ENCODE results near the gene HDAC1. TPM values are rescaled to one million over a fixed set of nuclear protein-coding genes. Genes with fewer than 3 reads are reported as not detected.

The HDAC1 gene
- total RNA-seq, 4 donors from 2014 or later, result 28.6 to 35.0 (median 31.1) TPM

GRCh38 chr1:32352239-32352745 lies 60.4 kb downstream of the HDAC1 start:
- TF ChIP-seq, protein P1, sequence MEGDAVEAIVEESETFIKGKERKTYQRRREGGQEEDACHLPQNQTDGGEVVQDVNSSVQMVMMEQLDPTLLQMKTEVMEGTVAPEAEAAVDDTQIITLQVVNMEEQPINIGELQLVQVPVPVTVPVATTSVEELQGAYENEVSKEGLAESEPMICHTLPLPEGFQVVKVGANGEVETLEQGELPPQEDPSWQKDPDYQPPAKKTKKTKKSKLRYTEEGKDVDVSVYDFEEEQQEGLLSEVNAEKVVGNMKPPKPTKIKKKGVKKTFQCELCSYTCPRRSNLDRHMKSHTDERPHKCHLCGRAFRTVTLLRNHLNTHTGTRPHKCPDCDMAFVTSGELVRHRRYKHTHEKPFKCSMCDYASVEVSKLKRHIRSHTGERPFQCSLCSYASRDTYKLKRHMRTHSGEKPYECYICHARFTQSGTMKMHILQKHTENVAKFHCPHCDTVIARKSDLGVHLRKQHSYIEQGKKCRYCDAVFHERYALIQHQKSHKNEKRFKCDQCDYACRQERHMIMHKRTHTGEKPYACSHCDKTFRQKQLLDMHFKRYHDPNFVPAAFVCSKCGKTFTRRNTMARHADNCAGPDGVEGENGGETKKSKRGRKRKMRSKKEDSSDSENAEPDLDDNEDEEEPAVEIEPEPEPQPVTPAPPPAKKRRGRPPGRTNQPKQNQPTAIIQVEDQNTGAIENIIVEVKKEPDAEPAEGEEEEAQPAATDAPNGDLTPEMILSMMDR (IDR thresholded peaks at IDR 0.05; ENCODE audit: low read depth), result no peak

- TF ChIP-seq, protein P1 (IDR thresholded peaks at IDR 0.05; ENCODE audit: low read depth), result no peak
Measured at GRCh38 chr1:32352831-32353383, 61.0 kb downstream of the HDAC1 start.

DNA sequence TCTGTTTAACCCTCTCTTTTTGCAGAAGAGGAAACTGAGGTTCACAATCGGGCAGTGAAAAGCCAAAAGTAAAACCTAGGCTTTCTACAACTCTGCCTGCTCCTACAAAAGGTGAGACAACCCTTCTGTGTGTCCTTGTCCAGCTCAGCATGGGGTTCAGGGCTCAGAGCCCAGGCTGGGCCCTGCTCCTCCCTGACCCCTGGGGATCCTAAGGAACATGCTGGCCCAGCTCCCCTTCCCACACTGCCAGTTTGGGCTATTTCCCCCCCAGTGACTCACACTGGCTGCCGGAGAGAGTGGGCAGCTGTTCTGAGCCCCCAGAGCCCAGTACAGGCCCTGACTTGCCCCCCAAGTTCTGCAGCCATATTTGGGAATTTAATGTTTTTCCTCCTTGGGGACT lies 61.5 kb downstream of the HDAC1 start:
- TF ChIP-seq, protein P1 (IDR thresholded peaks at IDR 0.05; ENCODE audit: low read depth), result no peak

GRCh38 chr1:32353886-32354570 lies 62.1 kb downstream of the HDAC1 start:
- TF ChIP-seq, protein P1 (IDR thresholded peaks at IDR 0.05; ENCODE audit: low read depth), result no peak

GRCh38 chr1:32356478-32356877 lies 64.6 kb downstream of the HDAC1 start:
- TF ChIP-seq, protein P1 (IDR thresholded peaks at IDR 0.05; ENCODE audit: low read depth), result no peak

DNA sequence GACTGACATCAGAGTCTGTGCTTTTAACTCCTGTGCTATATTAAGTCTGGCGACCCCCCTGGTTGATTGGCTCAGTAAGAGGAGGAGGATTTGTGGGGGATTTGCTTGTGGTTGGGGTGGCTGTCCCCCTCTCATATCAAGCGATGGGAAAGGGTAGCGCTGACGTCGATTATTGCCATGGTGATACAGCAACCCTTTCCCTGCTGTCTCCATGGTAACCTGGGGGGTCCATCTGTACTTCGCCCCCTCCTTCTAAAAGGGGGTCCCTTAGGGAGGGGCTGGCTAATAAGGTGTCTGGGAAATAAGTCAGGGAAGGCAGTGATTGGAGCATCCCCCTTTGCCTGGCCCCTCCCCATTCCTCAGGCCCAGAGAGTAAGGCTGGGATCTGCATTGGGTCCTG lies 65.7 kb downstream of the HDAC1 start:
- TF ChIP-seq, protein P1 (IDR thresholded peaks at IDR 0.05; ENCODE audit: low read depth), result no peak

- TF ChIP-seq, protein P1 (IDR thresholded peaks at IDR 0.05; ENCODE audit: low read depth), result no peak
Measured at GRCh38 chr1:32358435-32358834, 66.6 kb downstream of the HDAC1 start.
